ENCODE measurements around the gene PTPN20. TPM values are rescaled to one million over a fixed set of nuclear protein-coding genes. Genes with fewer than 3 reads are reported as not detected.

The PTPN20 gene
- total RNA-seq, 4 donors from 2014 or later = 1.7 to 10.9 (median 7.7) TPM

DNA sequence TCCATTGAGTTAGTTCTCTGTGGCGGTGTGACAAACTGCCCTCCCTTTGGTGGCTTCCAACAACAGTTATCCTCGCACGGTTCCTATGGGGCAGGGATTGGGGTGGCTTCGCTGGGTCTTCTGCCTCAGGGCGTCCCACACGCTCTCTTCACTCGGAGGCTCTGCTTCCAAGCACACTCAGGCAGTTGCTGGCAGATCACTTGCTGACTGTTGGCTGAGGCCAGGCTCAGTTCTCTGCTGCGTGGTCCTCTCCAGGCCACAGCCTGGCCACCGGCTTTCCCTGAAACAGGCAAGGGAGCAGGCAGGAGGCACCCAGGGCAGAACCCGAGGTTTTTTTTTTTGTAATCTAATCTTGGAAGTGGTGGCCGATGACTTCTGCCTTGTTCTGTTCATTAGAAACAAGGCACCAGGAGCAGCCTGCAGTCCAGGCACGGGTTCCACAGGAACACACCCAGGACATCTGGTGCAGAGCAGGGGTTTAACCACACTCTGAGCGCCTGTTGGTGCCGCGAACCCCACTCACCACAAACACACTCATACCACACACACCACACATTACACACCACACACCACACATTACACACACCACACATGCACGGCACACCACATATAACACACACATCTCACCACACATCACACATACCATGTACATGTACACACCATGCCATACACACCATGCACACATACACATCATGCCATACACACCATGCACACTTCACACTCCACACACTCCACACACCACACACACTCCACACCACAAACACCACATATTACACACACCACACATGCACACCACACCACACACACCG lies 112.2 kb downstream of the PTPN20 start:
- intact Hi-C loops (cut with DNase I) = no loop called here
- no peaks in the 10 kb centered on the region for H3K27me3 ChIP-seq
- H3K9me3 ChIP-seq = no peaks in the 10 kb centered on the region
- TF ChIP-seq POLR2A (IDR thresholded peaks at IDR 0.05) = no peak
- TF ChIP-seq, protein P1, sequence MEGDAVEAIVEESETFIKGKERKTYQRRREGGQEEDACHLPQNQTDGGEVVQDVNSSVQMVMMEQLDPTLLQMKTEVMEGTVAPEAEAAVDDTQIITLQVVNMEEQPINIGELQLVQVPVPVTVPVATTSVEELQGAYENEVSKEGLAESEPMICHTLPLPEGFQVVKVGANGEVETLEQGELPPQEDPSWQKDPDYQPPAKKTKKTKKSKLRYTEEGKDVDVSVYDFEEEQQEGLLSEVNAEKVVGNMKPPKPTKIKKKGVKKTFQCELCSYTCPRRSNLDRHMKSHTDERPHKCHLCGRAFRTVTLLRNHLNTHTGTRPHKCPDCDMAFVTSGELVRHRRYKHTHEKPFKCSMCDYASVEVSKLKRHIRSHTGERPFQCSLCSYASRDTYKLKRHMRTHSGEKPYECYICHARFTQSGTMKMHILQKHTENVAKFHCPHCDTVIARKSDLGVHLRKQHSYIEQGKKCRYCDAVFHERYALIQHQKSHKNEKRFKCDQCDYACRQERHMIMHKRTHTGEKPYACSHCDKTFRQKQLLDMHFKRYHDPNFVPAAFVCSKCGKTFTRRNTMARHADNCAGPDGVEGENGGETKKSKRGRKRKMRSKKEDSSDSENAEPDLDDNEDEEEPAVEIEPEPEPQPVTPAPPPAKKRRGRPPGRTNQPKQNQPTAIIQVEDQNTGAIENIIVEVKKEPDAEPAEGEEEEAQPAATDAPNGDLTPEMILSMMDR (IDR thresholded peaks at IDR 0.05) = no peak
- no peaks in the 10 kb centered on the region for H3K36me3 ChIP-seq
- no peaks in the 10 kb centered on the region for H3K4me1 ChIP-seq
- H3K4me3 ChIP-seq (replicated peaks in 1 of 3) = no peak overlapping the region
- no peak for DNase-seq
- no peak overlapping the region for H3K27ac ChIP-seq
- 75 to 81% methylated on average over 17 of the region's 17 CpGs for WGBS, 2 donors

DNA sequence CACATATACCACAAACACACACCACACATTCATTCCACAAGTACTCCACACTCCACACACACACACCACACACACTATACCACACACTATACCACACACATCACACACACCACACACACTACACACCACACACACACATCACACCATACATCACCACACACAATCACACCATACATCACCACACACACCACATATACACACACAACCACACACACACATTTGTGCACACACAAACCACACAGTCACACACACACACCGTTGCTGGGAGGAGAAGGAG lies 112.8 kb downstream of the PTPN20 start:
- TF ChIP-seq, protein P1 (IDR thresholded peaks at IDR 0.05) = no peak
- no peak for TF ChIP-seq POLR2A (IDR thresholded peaks at IDR 0.05)
- intact Hi-C loops (cut with DNase I) = no loop called here
- no peaks in the 10 kb centered on the region for H3K27me3 ChIP-seq
- DNase-seq = no peak
- H3K4me1 ChIP-seq = no peaks in the 10 kb centered on the region
- H3K9me3 ChIP-seq = no peaks in the 10 kb centered on the region
- no peak overlapping the region for H3K4me3 ChIP-seq (replicated peaks in 1 of 3)
- 67% methylated on average over 1 of the region's 1 CpG for WGBS, 2 donors
- no peaks in the 10 kb centered on the region for H3K36me3 ChIP-seq
- H3K27ac ChIP-seq = no peak overlapping the region

DNA sequence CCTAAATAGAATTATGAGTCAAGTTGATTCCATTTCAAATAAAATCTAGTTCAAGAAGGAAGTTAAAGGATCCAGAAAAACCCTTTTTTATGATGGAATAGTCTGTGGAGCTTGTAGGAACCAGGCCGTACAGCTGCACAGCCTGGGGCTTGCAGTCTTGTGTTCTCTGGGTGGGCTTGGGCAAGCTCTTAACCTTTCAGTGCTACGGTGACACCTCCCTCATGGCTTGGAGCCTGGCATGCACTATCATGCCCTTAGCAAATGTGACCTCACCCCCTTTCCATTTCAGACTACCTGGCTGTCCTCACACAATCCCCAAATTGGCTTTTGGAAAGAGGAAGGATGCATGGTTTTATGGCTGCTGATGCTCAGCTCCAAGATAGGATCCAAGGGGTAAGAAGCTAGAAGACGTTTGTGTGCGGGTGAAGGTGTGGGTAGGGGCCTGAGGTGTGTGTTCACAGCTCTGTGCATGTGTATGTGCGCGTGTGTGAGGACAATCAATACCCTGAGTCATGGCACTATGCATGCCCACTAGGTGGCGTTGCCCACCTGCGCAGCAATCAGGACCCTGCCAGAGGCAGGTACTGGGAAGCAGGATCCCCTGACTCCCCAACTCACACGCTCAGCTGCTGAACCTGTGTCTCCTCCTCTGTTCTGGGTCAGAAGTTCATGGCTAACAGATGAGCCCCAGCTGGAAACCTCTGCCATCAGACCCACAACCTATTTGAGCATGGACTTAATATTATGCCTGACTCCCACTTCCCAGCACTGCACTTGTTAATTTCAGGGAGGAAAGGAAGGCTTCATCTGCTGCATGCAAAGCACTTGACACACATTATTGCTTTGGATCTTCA lies 113.4 kb downstream of the PTPN20 start:
- Histone ChIP-seq H3K36me3 (no peaks in the 10 kb centered on the region), H3K4me1 (no peaks in the 10 kb centered on the region), H3K4me3 (replicated peaks in 1 of 3) (no peak overlapping the region), H3K9me3 (no peaks in the 10 kb centered on the region), H3K27ac (no peak overlapping the region), H3K27me3 (no peaks in the 10 kb centered on the region)
- WGBS, 2 donors = 19 to 31% methylated on average over 9 of the region's 9 CpGs
- peak; percentile 69 to 71 for DNase-seq
- no peak for TF ChIP-seq POLR2A (IDR thresholded peaks at IDR 0.05)
- TF ChIP-seq, protein P1 (IDR thresholded peaks at IDR 0.05) = peak; percentile 31 to 89 (median 67)
- intact Hi-C loops (cut with DNase I) = loop anchor here (5.0 kb wide), 1 partner anchor 288 kb away; no protein-coding TSS in a partner anchor

- 68 to 85% methylated on average over 3 to 4 of the region's 4 CpGs for WGBS, 2 donors
- Histone ChIP-seq H3K27ac (no peak overlapping the region), H3K36me3 (no peaks in the 10 kb centered on the region)
Observed at GRCh38 chr10:47025253-47025539, 114.0 kb downstream of the PTPN20 start.

More at GRCh38 chr10:47025253-47025539, 114.0 kb downstream of the PTPN20 start:
- TF ChIP-seq, protein P1 (IDR thresholded peaks at IDR 0.05) = no peak
- no peak for TF ChIP-seq POLR2A (IDR thresholded peaks at IDR 0.05)
- H3K27me3 ChIP-seq = no peaks in the 10 kb centered on the region
- no peaks in the 10 kb centered on the region for H3K9me3 ChIP-seq
- no peaks in the 10 kb centered on the region for H3K4me1 ChIP-seq
- no peak overlapping the region for H3K4me3 ChIP-seq (replicated peaks in 1 of 3)
- no peak for DNase-seq
- intact Hi-C loops (cut with DNase I) = loop anchor here (5.0 kb wide), 1 partner anchor 287 kb away; no protein-coding TSS in a partner anchor
